ENCODE measurements around the gene AHCYL1.

GRCh38 chr1:110047463-110047862, 62.9 kb downstream of the AHCYL1 start:
- TF ChIP-seq CTCF (IDR thresholded peaks at IDR 0.05) (no peak), POLR2A (IDR thresholded peaks at IDR 0.05) (no peak)
